ENCODE results near the gene BSX.

Gene BSX

GRCh38 chr11:122954455-122954854, 27.2 kb downstream of the BSX start:
- DNase-seq (ENCODE audit: low spot score), result no peak

- no peak for DNase-seq (ENCODE audit: low spot score)
Measured at GRCh38 chr11:122951211-122951610, 30.4 kb downstream of the BSX start.

GRCh38 chr11:122938557-122938956, 43.1 kb downstream of the BSX start:
- no peak for DNase-seq (ENCODE audit: low spot score)

- DNase-seq (ENCODE audit: low spot score), result no peak
Measured at GRCh38 chr11:122937983-122938382, 43.7 kb downstream of the BSX start.

- DNase-seq (ENCODE audit: low spot score), result no peak
Measured at GRCh38 chr11:122933416-122933815, 48.2 kb downstream of the BSX start.

GRCh38 chr11:122931510-122931909, 50.1 kb downstream of the BSX start:
- no peak for DNase-seq (ENCODE audit: low spot score)
